ENCODE results near the gene KDM2B.

The KDM2B gene

DNA sequence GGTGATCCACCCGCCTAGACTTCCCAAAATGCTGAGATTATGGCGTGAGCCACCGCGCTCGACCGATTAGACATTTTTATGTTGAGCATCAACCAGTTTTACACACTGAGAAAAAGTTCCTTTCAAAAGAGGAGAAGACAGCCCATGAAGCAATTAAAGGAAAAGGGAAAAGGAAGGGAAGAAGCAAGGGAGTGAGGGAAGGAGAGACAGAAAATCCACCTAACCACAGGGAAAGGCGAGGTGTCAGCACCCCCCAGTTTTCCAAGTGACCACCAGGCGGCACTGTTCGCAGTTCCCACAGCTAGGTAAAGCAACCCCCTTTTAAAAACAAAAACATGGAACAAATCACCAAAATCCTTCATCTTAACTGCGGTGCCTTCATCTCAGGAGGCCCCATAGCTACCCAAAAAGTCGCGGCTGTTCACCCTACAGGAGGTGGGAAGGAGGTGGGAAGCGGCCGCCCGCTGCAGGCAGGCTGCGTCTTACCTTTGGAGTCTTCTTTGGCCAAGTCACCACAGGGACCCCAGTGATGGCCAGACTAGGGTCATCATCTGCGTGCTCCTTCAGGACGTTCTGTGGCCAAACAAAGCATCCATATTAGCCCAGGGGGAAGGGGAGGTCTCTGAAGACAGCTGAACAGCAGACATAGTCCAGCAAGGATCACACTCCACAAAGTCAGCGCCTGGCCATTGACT, 86.6 kb downstream of the KDM2B start:
- no peak overlapping the region for H3K9ac ChIP-seq (ENCODE audit: low read depth, low read length, poor library complexity)
- no peak overlapping the region for H3K4ac ChIP-seq (ENCODE audit: low read length)
- no peak overlapping the region for H2AK5ac ChIP-seq (ENCODE audit: low read depth, low read length)
- no peak overlapping the region for H2BK12ac ChIP-seq (ENCODE audit: low read length)
- WGBS, 2 donors (ENCODE audit: extremely low coverage in 2 of 2, insufficient read length in 2 of 2, insufficient replicate concordance in 1 of 2): no CpG with 5 or more reads among the region's 19 CpGs
- no peak overlapping the region for H3K4me3 ChIP-seq (ENCODE audit: low read length in 2 of 2)
- no peak overlapping the region for H3K18ac ChIP-seq (ENCODE audit: low read length)
- no peak overlapping the region for H2BK15ac ChIP-seq (ENCODE audit: low read length)
- no peak overlapping the region for H4K91ac ChIP-seq (ENCODE audit: low read depth, low read length, poor library complexity)
- peaks cover 5% of the 10 kb centered on the region for H3K79me1 ChIP-seq (ENCODE audit: low read depth, low read length)
- no peak overlapping the region for H2BK5ac ChIP-seq (ENCODE audit: low read length)
- H3K23ac ChIP-seq (ENCODE audit: low read depth, low read length, poor library complexity): no peak overlapping the region
- H3K27me3 ChIP-seq (ENCODE audit: control insufficient read depth in 3 of 3, insufficient read depth in 3 of 3, low read depth in 1 of 3, low read length in 3 of 3): no peaks in the 10 kb centered on the region
- peaks cover 2 to 9% of the 10 kb centered on the region in 2 donors for H3K9me3 ChIP-seq (replicated peaks in 1 of 2; ENCODE audit: control insufficient read depth in 2 of 2, insufficient read depth in 1 of 2, low read depth in 1 of 2, low read length in 2 of 2)
- H3K4me2 ChIP-seq (ENCODE audit: insufficient read depth, low read length, poor library complexity, severe bottlenecking): no peak overlapping the region
- H3K4me1 ChIP-seq (ENCODE audit: control insufficient read depth in 2 of 2, insufficient read depth in 1 of 2, low read depth in 1 of 2, low read length in 2 of 2): no peaks in the 10 kb centered on the region
- H4K8ac ChIP-seq (ENCODE audit: low read depth, low read length): no peak overlapping the region
- H3K36me3 ChIP-seq (replicated peaks in 1 of 2; ENCODE audit: control insufficient read depth in 2 of 2, insufficient read depth in 2 of 2, low read length in 2 of 2): peaks cover 34 to 79% of the 10 kb centered on the region in 2 donors
- H2BK120ac ChIP-seq (ENCODE audit: low read depth, low read length): no peak overlapping the region
- peak overlapping the region; percentile 8 for H3K27ac ChIP-seq (replicated peaks; ENCODE audit: low read length)
- no peak overlapping the region for H3K14ac ChIP-seq (ENCODE audit: low read length)
- DNase-seq (ENCODE audit: low spot score): peak; percentile 54
- H2AFZ ChIP-seq (ENCODE audit: low read length): no peak overlapping the region

DNA sequence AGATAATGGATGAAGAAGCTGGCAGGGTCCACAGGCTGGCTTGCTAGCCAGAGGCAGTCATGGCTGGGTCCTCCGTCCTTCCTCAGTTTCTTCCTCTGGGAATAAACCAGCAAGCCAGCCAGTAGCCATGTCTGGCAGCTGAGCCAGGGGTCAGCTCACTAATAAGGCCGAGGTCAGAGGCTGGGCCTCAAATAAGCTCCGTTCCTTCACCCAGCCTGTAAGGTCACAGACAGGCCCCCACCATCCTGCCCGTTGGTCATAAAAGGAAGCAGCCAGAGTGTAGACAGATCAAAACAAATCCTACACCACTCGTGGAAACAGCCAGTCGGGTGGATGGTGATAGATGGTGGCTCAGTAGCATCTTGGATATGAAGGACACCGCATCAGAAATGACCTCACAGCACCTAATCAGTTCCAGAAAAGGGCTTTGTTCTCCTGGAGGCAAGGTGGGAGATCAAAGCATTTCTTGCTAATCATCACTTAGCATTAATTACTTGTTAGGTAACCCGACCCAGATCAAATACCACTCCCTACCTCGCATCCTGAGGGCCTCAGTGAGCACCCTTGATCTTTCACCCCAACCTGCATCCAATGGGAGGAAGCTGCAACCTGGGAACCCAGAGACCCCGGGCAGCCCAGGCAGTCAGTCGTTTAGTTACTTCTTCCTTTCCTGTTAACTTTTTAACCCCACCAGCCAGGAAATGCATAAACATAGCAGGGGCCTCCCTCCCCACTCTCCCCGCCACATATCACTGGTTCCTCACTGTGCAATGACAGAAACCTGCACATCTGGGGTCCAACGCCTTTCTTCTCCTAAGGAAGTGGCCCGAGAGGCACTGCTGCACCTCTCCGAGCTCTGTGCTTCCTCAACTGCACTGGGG, 90.2 kb downstream of the KDM2B start:
- H4K91ac ChIP-seq (ENCODE audit: low read depth, low read length, poor library complexity): no peak overlapping the region
- peaks cover under 1 to 9% of the 10 kb centered on the region in 2 donors for H3K9me3 ChIP-seq (replicated peaks in 1 of 2; ENCODE audit: control insufficient read depth in 2 of 2, insufficient read depth in 1 of 2, low read depth in 1 of 2, low read length in 2 of 2)
- no peak overlapping the region for H2BK12ac ChIP-seq (ENCODE audit: low read length)
- H3K4me2 ChIP-seq (ENCODE audit: insufficient read depth, low read length, poor library complexity, severe bottlenecking): no peak overlapping the region
- peaks cover 25 to 66% of the 10 kb centered on the region in 2 donors for H3K36me3 ChIP-seq (replicated peaks in 1 of 2; ENCODE audit: control insufficient read depth in 2 of 2, insufficient read depth in 2 of 2, low read length in 2 of 2)
- no peak overlapping the region for H3K23ac ChIP-seq (ENCODE audit: low read depth, low read length, poor library complexity)
- no peak overlapping the region for H3K18ac ChIP-seq (ENCODE audit: low read length)
- no peak overlapping the region for H2AFZ ChIP-seq (ENCODE audit: low read length)
- no peak overlapping the region for H3K4ac ChIP-seq (ENCODE audit: low read length)
- no peak overlapping the region for H3K27ac ChIP-seq (replicated peaks; ENCODE audit: low read length)
- no peak overlapping the region for H2BK5ac ChIP-seq (ENCODE audit: low read length)
- H4K8ac ChIP-seq (ENCODE audit: low read depth, low read length): no peak overlapping the region
- H3K4me3 ChIP-seq (ENCODE audit: low read length in 2 of 2): no peak overlapping the region
- no CpG with 5 or more reads among the region's 15 CpGs for WGBS, 2 donors (ENCODE audit: extremely low coverage in 2 of 2, insufficient read length in 2 of 2, insufficient replicate concordance in 1 of 2)
- H3K9ac ChIP-seq (ENCODE audit: low read depth, low read length, poor library complexity): no peak overlapping the region
- H2BK15ac ChIP-seq (ENCODE audit: low read length): no peak overlapping the region
- peaks cover 3% of the 10 kb centered on the region for H3K79me1 ChIP-seq (ENCODE audit: low read depth, low read length)
- no peaks in the 10 kb centered on the region for H3K27me3 ChIP-seq (ENCODE audit: control insufficient read depth in 3 of 3, insufficient read depth in 3 of 3, low read depth in 1 of 3, low read length in 3 of 3)
- no peak overlapping the region for H2BK120ac ChIP-seq (ENCODE audit: low read depth, low read length)
- no peak overlapping the region for H3K14ac ChIP-seq (ENCODE audit: low read length)
- peaks cover 0 to 3% of the 10 kb centered on the region in 2 donors for H3K4me1 ChIP-seq (ENCODE audit: control insufficient read depth in 2 of 2, insufficient read depth in 1 of 2, low read depth in 1 of 2, low read length in 2 of 2)
- DNase-seq (ENCODE audit: low spot score): no peak
- no peak overlapping the region for H2AK5ac ChIP-seq (ENCODE audit: low read depth, low read length)

DNA sequence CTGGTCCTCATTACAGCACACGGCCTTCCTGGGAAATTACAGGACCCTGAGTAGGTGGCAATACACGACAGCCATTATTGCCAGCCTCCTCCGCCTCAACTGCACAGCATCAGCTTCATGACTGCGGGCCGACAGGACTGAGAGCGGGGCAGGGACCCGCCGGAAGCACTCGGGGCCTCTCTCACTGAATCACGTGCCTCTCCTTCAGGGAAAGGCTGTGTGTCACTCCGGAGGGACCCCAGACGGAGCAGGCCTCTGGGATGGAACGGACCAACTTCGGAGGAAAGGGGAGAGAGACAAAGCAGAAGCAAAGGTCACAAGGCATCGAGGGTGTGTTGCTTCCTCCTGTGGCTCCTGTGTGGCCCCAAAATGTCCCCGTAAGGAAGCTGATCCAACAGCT, 90.9 kb downstream of the KDM2B start:
- H3K4me1 ChIP-seq (ENCODE audit: control insufficient read depth in 2 of 2, insufficient read depth in 1 of 2, low read depth in 1 of 2, low read length in 2 of 2): peaks cover 0 to 3% of the 10 kb centered on the region in 2 donors
- H3K18ac ChIP-seq (ENCODE audit: low read length): peak overlapping the region; percentile 25
- H4K91ac ChIP-seq (ENCODE audit: low read depth, low read length, poor library complexity): no peak overlapping the region
- H3K4me3 ChIP-seq (ENCODE audit: low read length in 2 of 2): no peak overlapping the region
- H3K27ac ChIP-seq (replicated peaks; ENCODE audit: low read length): no peak overlapping the region
- H4K8ac ChIP-seq (ENCODE audit: low read depth, low read length): no peak overlapping the region
- H2AK5ac ChIP-seq (ENCODE audit: low read depth, low read length): no peak overlapping the region
- no peak overlapping the region for H2AFZ ChIP-seq (ENCODE audit: low read length)
- H3K79me1 ChIP-seq (ENCODE audit: low read depth, low read length): peaks cover 5% of the 10 kb centered on the region
- H3K9ac ChIP-seq (ENCODE audit: low read depth, low read length, poor library complexity): peak overlapping the region; percentile 54
- no peak overlapping the region for H3K23ac ChIP-seq (ENCODE audit: low read depth, low read length, poor library complexity)
- H3K4ac ChIP-seq (ENCODE audit: low read length): no peak overlapping the region
- peaks cover 25 to 59% of the 10 kb centered on the region in 2 donors for H3K36me3 ChIP-seq (replicated peaks in 1 of 2; ENCODE audit: control insufficient read depth in 2 of 2, insufficient read depth in 2 of 2, low read length in 2 of 2)
- H3K4me2 ChIP-seq (ENCODE audit: insufficient read depth, low read length, poor library complexity, severe bottlenecking): no peak overlapping the region
- no peak overlapping the region for H2BK15ac ChIP-seq (ENCODE audit: low read length)
- H2BK12ac ChIP-seq (ENCODE audit: low read length): no peak overlapping the region
- no peaks in the 10 kb centered on the region for H3K27me3 ChIP-seq (ENCODE audit: control insufficient read depth in 3 of 3, insufficient read depth in 3 of 3, low read depth in 1 of 3, low read length in 3 of 3)
- H3K9me3 ChIP-seq (replicated peaks in 1 of 2; ENCODE audit: control insufficient read depth in 2 of 2, insufficient read depth in 1 of 2, low read depth in 1 of 2, low read length in 2 of 2): peaks cover 0 to 9% of the 10 kb centered on the region in 2 donors
- no peak overlapping the region for H3K14ac ChIP-seq (ENCODE audit: low read length)
- WGBS, 2 donors (ENCODE audit: extremely low coverage in 2 of 2, insufficient read length in 2 of 2, insufficient replicate concordance in 1 of 2): no CpG with 5 or more reads among the region's 16 CpGs
- no peak overlapping the region for H2BK5ac ChIP-seq (ENCODE audit: low read length)
- H2BK120ac ChIP-seq (ENCODE audit: low read depth, low read length): no peak overlapping the region
- no peak for DNase-seq (ENCODE audit: low spot score)

DNA sequence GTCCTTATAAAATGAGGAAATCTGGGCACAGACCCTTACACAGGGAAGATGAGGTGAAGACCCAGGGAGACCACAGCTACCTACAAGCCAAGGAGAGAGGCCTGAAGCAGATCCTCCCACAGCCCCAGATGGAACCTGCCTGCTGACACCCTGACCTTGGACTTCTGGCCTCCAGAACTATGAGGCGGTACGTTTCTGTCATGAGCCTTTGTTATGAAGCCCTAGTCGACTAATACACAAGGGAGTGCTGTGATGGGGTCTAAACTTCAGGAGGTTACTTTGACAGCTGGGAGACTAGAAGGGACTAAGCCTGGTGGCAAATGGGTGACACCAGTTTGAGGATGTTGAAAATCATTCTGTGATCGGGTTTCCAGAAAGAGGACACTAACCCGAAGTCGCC, 95.9 kb downstream of the KDM2B start:
- Histone ChIP-seq H3K27ac (replicated peaks; ENCODE audit: low read length) (no peak overlapping the region), H3K4me1 (ENCODE audit: control insufficient read depth in 2 of 2, insufficient read depth in 1 of 2, low read depth in 1 of 2, low read length in 2 of 2) (peaks cover 0 to 3% of the 10 kb centered on the region in 2 donors), H2BK120ac (ENCODE audit: low read depth, low read length) (no peak overlapping the region), H3K18ac (ENCODE audit: low read length) (no peak overlapping the region), H3K4me3 (ENCODE audit: low read length in 2 of 2) (no peak overlapping the region), H4K91ac (ENCODE audit: low read depth, low read length, poor library complexity) (no peak overlapping the region), H2BK15ac (ENCODE audit: low read length) (no peak overlapping the region), H3K4ac (ENCODE audit: low read length) (no peak overlapping the region), H3K27me3 (ENCODE audit: control insufficient read depth in 3 of 3, insufficient read depth in 3 of 3, low read depth in 1 of 3, low read length in 3 of 3) (no peaks in the 10 kb centered on the region), H3K9me3 (replicated peaks in 1 of 2; ENCODE audit: control insufficient read depth in 2 of 2, insufficient read depth in 1 of 2, low read depth in 1 of 2, low read length in 2 of 2) (no peaks in the 10 kb centered on the region), H3K14ac (ENCODE audit: low read length) (no peak overlapping the region), H3K36me3 (replicated peaks in 1 of 2; ENCODE audit: control insufficient read depth in 2 of 2, insufficient read depth in 2 of 2, low read length in 2 of 2) (peaks cover 16 to 43% of the 10 kb centered on the region in 2 donors), H3K23ac (ENCODE audit: low read depth, low read length, poor library complexity) (no peak overlapping the region), H3K9ac (ENCODE audit: low read depth, low read length, poor library complexity) (no peak overlapping the region), H2BK12ac (ENCODE audit: low read length) (no peak overlapping the region), H4K8ac (ENCODE audit: low read depth, low read length) (no peak overlapping the region), H2BK5ac (ENCODE audit: low read length) (no peak overlapping the region), H2AK5ac (ENCODE audit: low read depth, low read length) (no peak overlapping the region), H3K4me2 (ENCODE audit: insufficient read depth, low read length, poor library complexity, severe bottlenecking) (no peak overlapping the region), H3K79me1 (ENCODE audit: low read depth, low read length) (peaks cover 7% of the 10 kb centered on the region), H2AFZ (ENCODE audit: low read length) (no peak overlapping the region)
- no CpG with 5 or more reads among the region's 6 CpGs for WGBS, 2 donors (ENCODE audit: extremely low coverage in 2 of 2, insufficient read length in 2 of 2, insufficient replicate concordance in 1 of 2)
- DNase-seq (ENCODE audit: low spot score): no peak

Data from neuronal stem cell (in vitro differentiated cells).